HG03066 (cell line): Measurements from ENCODE around the gene UBE2H.
"Not testable (repeated sequence)": the region's sequence is repeated elsewhere in the genome, so short reads cannot be mapped to it uniquely, and the experiment has no call there.

Experiments used
- ATAC-seq: cut with Tn5 transposase; IDR thresholded peaks from one replicate; pipeline ENCODE4 v1.9.1; 2021; ENCODE audit warnings: low read depth; ENCODE audit not compliant: unreplicated experiment

Gene UBE2H

GRCh38 chr7:129911790-129912189 lies 41.0 kb downstream of the UBE2H start:
- ATAC-seq: no peak

DNA sequence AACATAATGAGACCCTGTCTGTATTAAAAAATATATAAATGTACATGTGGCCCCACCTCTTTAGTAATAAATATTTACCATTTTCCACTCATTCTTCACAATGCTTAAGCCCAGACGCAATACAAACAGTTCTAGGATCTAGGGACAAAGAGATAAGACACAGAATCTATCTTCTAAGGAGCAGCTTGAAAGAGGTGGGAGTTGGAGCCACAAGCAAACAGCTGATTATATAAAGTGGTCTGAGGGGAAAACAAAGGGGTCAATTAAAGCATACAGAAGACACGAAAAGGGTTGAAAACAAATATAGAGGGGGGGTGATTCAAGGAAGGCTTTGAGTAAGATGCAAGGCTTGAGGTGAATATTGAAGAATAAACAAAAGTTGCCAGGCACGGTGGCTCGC lies 43.1 kb downstream of the UBE2H start:
- ATAC-seq: no peak

DNA sequence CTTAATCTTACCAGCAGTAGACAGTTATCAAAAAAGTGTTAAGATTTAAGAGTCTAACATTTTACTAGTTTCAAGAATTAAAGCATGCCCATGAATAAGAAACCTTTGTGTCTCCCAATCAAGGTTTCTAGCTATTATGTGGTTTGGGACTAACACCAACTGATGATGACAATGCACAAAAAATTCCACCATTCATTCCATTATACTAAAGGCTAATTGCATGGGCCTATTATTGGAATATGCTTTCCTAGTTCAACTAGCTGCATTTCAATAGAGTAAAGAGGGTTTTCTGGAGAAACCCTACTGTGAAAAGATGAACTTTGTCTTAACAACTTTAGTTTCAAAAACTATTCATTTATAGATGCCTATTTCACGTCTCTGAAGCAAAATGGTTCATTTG lies 44.6 kb downstream of the UBE2H start:
- ATAC-seq: no peak

GRCh38 chr7:129907122-129907736 lies 45.5 kb downstream of the UBE2H start:
- no peak for ATAC-seq

GRCh38 chr7:129906700-129907099 lies 46.1 kb downstream of the UBE2H start:
- no peak for ATAC-seq

DNA sequence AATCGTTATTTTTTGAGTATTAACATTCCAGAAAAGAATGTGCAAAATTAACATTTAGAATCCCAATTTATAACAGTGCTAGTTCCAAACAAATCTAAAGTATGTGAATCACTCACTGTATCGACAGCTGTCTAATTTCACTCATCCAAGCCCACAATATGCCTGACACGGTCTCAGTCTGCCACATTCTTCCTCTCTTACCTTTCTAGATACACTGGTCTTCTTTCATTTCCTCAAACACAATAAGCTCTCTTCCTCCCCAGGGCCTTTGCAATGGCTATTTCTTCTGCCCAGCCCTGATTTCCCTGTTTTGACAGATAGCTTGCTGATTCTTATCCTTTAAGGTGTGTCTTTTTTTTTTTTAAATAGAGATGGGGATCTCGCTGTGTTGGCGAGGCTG lies 48.8 kb downstream of the UBE2H start:
- ATAC-seq: no peak

DNA sequence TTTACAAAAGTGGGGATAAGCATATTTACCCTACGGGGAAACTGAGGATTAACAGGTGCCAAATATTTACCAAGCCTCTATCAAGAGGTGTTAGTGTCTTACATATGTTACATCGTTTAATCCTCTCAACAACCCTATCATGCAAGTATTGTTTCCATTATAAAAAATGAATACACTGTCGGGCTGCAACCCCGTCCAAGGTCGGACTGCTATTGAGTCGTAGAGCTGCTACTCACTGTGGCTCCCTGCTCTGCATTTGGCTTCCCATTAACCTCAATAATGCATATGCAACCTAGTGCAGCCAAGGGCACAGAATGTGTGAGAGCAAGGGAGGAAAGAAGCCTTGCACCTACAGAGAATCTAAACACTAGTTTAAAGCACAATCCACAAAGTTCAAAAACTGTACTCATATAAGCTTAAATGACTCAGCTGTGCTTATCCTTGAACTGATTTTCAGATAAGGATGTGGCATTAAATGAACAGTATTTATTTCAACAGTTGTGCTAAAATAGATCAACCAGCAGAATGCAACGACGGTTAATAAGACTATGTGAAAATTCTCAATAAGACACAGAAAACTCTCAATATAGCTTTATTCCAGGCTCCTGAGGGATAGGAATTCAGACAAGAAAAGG lies 49.9 kb downstream of the UBE2H start:
- ATAC-seq: no peak

DNA sequence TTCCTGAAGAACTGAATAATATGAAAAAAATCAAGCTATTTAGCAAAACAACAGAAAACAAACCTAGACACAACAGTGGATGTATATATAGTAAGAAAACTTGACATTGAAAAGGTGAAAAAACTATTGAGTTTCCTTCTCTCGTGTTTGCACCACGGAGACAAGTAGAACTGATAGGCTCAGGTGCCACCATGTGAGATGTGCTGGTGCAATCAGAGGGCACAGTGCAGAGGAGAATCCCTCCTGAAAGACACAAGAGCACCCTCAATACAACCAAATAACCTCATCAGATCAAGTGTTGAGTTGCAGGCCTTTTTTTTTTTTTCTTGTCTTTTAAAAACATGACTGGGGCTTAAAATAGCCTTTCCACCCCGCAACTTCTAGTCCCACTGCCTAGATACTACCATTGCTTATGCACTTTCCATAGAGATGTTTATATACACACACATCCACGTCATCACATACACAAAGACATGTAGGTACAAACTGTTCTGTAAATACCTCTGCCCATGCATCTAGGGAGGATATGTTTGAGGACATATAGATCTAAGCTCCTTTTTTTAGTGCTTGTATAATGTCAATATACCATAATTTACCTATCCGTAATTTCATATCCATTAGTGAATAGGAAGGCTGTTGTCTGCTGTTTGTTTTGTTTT lies 54.1 kb downstream of the UBE2H start:
- no peak for ATAC-seq

DNA sequence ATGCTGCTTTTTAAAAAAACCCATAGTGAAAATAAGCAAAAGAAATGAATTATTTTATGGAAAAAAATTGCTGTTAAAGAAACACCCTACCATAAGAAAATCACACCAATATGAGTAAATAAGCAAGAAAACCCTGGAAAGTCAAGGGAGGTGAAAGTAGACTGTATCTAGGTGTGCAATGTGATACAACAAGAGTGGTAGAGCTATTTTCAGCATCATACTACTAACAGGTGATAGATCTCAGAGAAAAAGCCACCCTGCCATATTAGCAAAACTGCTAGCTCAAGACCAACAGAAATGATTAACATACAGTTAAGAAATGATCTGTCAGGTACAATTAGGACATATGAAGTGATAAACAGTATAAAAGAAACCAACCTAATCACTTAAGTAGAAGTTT lies 54.8 kb downstream of the UBE2H start:
- no peak for ATAC-seq

GRCh38 chr7:129896568-129897382 lies 56.0 kb downstream of the UBE2H start:
- no peak for ATAC-seq

DNA sequence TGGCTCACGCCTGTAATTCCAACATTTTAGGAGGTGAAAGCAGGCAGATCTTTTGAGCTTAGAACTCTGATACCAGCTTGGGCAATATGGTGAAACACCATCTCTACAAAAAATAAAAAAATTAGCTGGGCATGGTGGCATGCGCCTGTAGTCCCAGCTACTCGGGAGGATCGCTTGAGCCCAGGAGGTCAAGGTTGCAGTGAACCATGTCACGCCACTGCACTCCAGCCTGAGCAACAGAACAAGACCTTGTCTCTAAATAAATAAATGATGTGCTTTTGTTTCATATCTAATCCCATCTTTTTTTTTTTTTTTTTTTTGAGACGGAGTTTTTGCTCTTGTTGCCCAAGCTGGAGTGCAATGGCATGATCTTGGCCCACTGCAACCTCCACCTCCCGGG lies 58.6 kb downstream of the UBE2H start:
- not testable (repeated sequence) for ATAC-seq

- ATAC-seq: no peak
Measured at GRCh38 chr7:129890090-129890489, 62.7 kb downstream of the UBE2H start.

DNA sequence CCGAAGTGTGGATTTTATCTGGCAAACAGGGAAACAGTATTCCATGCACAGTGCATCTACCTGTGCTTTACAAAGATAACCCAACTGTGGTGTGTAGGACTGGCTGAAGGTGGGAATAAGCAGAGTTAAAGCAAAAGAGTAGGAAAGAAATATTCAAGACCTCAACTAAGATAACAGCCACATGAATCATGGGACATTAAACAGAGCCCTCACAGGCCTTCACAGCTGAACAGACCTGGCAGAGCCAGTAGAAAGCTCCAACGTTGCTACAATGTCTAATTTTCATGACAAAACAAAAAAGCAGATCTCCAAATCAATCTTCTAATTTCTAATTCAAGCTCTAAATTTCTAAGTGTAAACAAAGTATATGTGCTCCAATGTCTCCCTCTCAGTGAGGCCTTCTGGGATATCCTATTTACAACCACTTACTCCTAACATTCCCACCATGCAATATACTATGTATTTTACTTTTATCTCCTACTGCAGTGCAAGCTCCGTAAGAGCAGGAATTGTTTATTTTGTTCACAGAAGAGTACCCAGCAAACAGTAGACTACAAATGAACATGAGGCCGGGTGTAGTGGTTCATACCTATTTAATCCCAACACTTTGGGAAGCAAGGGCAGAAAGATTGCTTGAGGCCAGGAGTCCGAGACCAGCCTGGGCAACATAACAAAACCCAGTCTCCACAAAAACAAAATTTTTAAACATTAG lies 63.5 kb downstream of the UBE2H start:
- ATAC-seq: no peak

DNA sequence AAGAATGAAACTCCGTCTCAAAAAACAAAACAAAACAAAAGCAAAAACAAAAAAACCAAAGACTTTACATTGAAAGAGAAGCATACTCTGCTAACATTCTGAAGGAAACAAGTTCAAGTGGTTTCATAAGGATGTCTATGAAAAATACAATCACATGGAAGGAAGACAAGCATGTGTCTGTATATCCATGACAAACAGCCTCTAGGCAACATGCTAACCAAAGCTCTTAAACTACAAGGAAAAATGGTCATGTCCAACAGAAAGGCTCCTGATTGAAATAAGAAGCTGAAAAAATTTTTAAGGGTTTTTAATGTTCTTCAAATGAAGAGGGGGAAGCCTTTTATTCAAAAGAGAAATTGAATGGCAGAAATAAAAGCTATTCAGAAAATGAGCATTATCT lies 64.9 kb downstream of the UBE2H start:
- no peak for ATAC-seq

DNA sequence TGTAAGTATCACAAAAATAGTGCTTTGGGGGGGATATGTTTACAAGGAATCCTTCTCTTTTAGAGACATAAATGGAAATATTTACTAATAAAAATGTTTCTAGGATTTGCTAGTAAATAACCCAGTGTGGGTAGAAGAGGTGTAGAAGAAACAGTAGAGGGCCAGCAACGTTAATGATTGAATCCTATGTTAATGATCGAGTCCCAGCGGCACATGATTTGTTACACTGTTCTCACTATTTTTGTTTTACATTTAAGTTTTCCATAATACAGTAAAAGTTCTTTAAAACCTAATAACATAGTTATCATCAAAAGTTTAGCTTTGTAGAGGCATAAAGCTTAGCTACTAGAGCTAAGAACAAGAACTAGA lies 66.0 kb downstream of the UBE2H start:
- no peak for ATAC-seq

DNA sequence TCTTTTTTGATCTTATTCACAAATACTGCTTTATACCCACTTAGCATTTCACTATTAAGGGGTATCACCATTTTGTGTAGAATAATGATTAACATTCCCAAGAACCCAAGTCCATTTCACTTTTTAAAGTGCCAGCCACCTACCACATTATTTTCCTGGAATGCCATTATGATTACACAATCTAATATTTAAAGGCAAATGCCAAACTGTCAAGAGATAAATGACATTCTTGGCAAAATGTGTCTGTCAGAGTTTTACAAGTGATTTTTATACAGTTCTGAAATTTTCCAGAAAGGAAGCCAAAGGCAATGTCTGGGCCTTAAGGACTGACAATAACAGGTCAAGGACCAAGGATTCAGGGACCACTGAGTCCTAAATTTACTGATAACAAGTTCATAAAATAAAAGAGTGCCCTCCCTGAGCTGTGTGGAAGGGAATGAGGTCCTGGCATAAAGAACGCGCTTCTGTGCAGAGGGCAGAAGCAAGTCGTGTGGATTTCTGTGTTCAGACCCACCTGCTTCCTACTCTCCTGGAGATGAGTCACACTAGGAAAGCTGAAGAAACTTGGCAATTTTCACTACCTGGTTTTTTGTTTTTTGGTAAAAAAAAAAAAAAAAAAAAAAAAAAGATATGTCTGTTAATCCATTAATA lies 66.5 kb downstream of the UBE2H start:
- no peak for ATAC-seq

- no peak for ATAC-seq
Measured at GRCh38 chr7:129884495-129884894, 68.3 kb downstream of the UBE2H start.

GRCh38 chr7:129883151-129883550 lies 69.6 kb downstream of the UBE2H start:
- ATAC-seq: no peak

DNA sequence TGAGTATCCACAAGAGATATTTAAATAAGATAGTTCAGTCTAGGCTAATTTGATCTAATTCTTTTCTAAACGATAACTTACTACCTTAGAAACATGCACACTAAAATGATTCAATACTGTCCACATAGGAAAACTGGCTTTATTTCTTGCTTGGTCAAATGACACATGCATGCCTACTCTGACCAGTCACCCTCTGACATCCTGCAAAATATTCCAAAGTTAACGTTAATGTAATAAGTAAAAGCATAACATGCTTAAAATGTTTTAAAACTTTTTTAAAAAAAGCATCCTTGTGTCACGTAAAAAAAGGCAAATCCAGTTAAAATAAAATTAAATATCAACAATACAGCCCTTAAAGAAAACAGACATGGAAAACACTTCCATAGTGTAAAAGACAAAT lies 70.2 kb downstream of the UBE2H start:
- no peak for ATAC-seq

GRCh38 chr7:129877146-129877792 lies 75.5 kb downstream of the UBE2H start:
- no peak for ATAC-seq
